K562 (cell line): ENCODE results near the gene CRYBG2. TPM values are rescaled to one million over a fixed set of nuclear protein-coding genes. Genes with fewer than 3 reads are reported as not detected.
A peak's percentile ranks its signal among the peaks of the same experiment; 100 is the strongest.

Experiments
- DACH1 ChIP-seq: fragments of 450-650 bp; IDR thresholded peaks from 2 replicates; pipeline ENCODE4 v1.6.1; 2018; ENCODE audit not compliant: partially characterized antibody
- DDX20 ChIP-seq: fragments of 450-650 bp; IDR thresholded peaks from 2 replicates; pipeline ENCODE4 v1.6.1; 2016; ENCODE audit warnings: missing genetic modification characterization, low read depth, mild to moderate bottlenecking, missing compliant biosample characterization, moderate library complexity
- ELF1 ChIP-seq: fragments of 200-800 bp; sonication (Bioruptor generic); IDR thresholded peaks from 2 replicates; pipeline ENCODE4 v1.6.1; 2016; ENCODE audit warnings: missing genetic modification characterization, missing compliant biosample characterization
- GABPB1 ChIP-seq: sonication (generic); formaldehyde crosslinking; IDR thresholded peaks from 2 replicates; pipeline ENCODE4 v1.8.0; 2022; ENCODE audit warnings: mild to moderate bottlenecking, missing genetic modification reagents
- HEY1 ChIP-seq: fragments of 250-450 bp; sonication (Bioruptor Pico); IDR thresholded peaks from 2 replicates; pipeline ENCODE4 v1.5.0; 2020; ENCODE audit warnings: mild to moderate bottlenecking, moderate library complexity, borderline replicate concordance
- HSF4 ChIP-seq: fragments of 250-450 bp; sonication (Bioruptor Pico); IDR thresholded peaks from 2 replicates; pipeline ENCODE4 v2.1.2; 2022; ENCODE audit warnings: mild to moderate bottlenecking, moderate library complexity, borderline replicate concordance
- KLF13 ChIP-seq: fragments of 450-650 bp; IDR thresholded peaks from 2 replicates; pipeline ENCODE4 v1.6.1; 2016; ENCODE audit warnings: missing genetic modification characterization, low read depth, mild to moderate bottlenecking, missing compliant biosample characterization, moderate library complexity, borderline replicate concordance
- L3MBTL2 ChIP-seq: fragments of 450-650 bp; IDR thresholded peaks from 2 replicates; pipeline ENCODE4 v1.6.1; 2016; ENCODE audit warnings: mild to moderate bottlenecking, moderate library complexity
- LARP7 ChIP-seq: fragments of 450-650 bp; IDR thresholded peaks from 2 replicates; pipeline ENCODE4 v1.6.1; 2016
- MCM7 ChIP-seq, 2 experiments: fragments of 450-650 bp; IDR thresholded peaks; 2 replicates each; pipeline ENCODE4 v1.6.1; 2016 to 2018
- MXI1 ChIP-seq: IDR thresholded peaks from 2 replicates; pipeline ENCODE4 v1.6.1; 2011; ENCODE audit warnings: low read depth, mild to moderate bottlenecking, improper control_type of control experiment, low read length
- NR1H2 ChIP-seq: sonication (generic); formaldehyde crosslinking; IDR thresholded peaks from 2 replicates; pipeline ENCODE4 v1.4.0; 2020; ENCODE audit warnings: mild to moderate bottlenecking, missing genetic modification reagents
- PHTF2 ChIP-seq: fragments of 250-450 bp; sonication (Bioruptor Pico); IDR thresholded peaks from 2 replicates; pipeline ENCODE4 v1.5.0; 2021; ENCODE audit warnings: mild to moderate bottlenecking
- POLR2A ChIP-seq: fragments of 450-650 bp; conservative IDR thresholded peaks from 2 replicates; pipeline ENCODE4 v1.6.1; 2016
- POLR2G ChIP-seq: fragments of 200-400 bp; formaldehyde crosslinking; IDR thresholded peaks from 2 replicates; pipeline ENCODE4 v1.6.1; 2017; ENCODE audit warnings: low read depth, mild to moderate bottlenecking, antibody characterized with exemption, low read length, moderate library complexity
- SREBF1 ChIP-seq: fragments of 150-350 bp; IDR thresholded peaks from 2 replicates; pipeline ENCODE4 v1.6.1; 2014; ENCODE audit warnings: antibody characterized with exemption, low read depth, low read length, borderline replicate concordance
- TAF9B ChIP-seq: fragments of 450-650 bp; IDR thresholded peaks from 2 replicates; pipeline ENCODE4 v1.6.1; 2018; ENCODE audit warnings: mild to moderate bottlenecking; ENCODE audit not compliant: partially characterized antibody
- TCF7L2 ChIP-seq: fragments of 150-350 bp; IDR thresholded peaks from 2 replicates; pipeline ENCODE4 v1.6.1; 2016; ENCODE audit warnings: low read depth, mild to moderate bottlenecking, low read length, moderate library complexity
- TEAD1 ChIP-seq, 2 experiments: fragments of 450-650 bp in 1 of 2; sonication (generic) in 1 of 2; formaldehyde crosslinking; IDR thresholded peaks; 2 replicates each; pipeline versions ENCODE4 v1.4.0 to v1.8.0; 2020 to 2022; ENCODE audit warnings: mild to moderate bottlenecking in 2 of 2, missing genetic modification reagents in 1 of 2
- ZKSCAN1 ChIP-seq: fragments of 150-350 bp; IDR thresholded peaks from 2 replicates; pipeline ENCODE4 v1.6.1; 2016; ENCODE audit warnings: low read depth, low read length
- ZKSCAN8 ChIP-seq: fragments of 200-800 bp; sonication (Bioruptor generic); IDR thresholded peaks from 2 replicates; pipeline ENCODE4 v1.6.1; 2016; ENCODE audit warnings: missing genetic modification characterization, missing compliant biosample characterization
- ZNF347 ChIP-seq: fragments of 450-650 bp; formaldehyde crosslinking; IDR thresholded peaks from 2 replicates; pipeline ENCODE4 v1.4.0; 2020; ENCODE audit warnings: low read depth, mild to moderate bottlenecking, moderate library complexity
- ZNF41 ChIP-seq: fragments of 250-450 bp; sonication (Bioruptor Pico); conservative IDR thresholded peaks from 2 replicates; pipeline ENCODE4 v1.4.0; 2020; ENCODE audit warnings: mild to moderate bottlenecking
- polyA plus RNA-seq, 8 experiments: library from polyadenylated mRNA; depleted of rRNA in 4 of 8; stranded (reverse) in 5 of 8; unstranded in 3 of 8; fragments of >200 nt; fragmentation: Nextera tagmentation in 2 of 8; fragmentation: Illumina TruSeq in 1 of 8; extraction: Ambion mirVana in 2 of 8; extraction: Trizol in 1 of 8; gene quantifications; 2 replicates each; pipeline versions ENCODE4 v1.2.1 to v1.2.3, GENCODE V29; 2011 to 2014; ENCODE audit warnings: inconsistent platforms in 1 of 8, missing spikeins in 1 of 8
- total RNA-seq, 7 experiments: library from RNA; depleted of rRNA in 6 of 7; stranded (reverse); fragments of >200 nt in 6 of 7; fragmentation: Illumina TruSeq in 2 of 7; extraction: Trizol in 2 of 7; gene quantifications; 2 replicates each; pipeline versions ENCODE4 v1.2.1 to v1.2.3, GENCODE V29; 2011 to 2021; ENCODE audit warnings: low replicate concordance in 1 of 7
- TF ChIP-seq, protein P1 (sequence below), 2 experiments: fragments of 450-650 bp; IDR thresholded peaks; 2 replicates each; pipeline ENCODE4 v1.6.1; 2018; ENCODE audit warnings: mild to moderate bottlenecking in 2 of 2, low read depth in 1 of 2; ENCODE audit not compliant: partially characterized antibody in 2 of 2
- TF ChIP-seq, protein P2 (sequence below): fragments of 250-450 bp; sonication (Bioruptor Pico); IDR thresholded peaks from 2 replicates; pipeline ENCODE4 v1.5.0; 2021
- TF ChIP-seq, protein P3 (sequence below): fragments of 450-650 bp; formaldehyde crosslinking; IDR thresholded peaks from 2 replicates; pipeline ENCODE4 v1.4.0; 2022; ENCODE audit warnings: mild to moderate bottlenecking, moderate library complexity

CRYBG2 gene
- total and polyA plus RNA-seq, 9 of the 15 experiments (the other 6 are each of a cell fraction or from before 2014, with no cell fraction given) = 0.39 to 8.5 (median 3.7) TPM

DNA sequence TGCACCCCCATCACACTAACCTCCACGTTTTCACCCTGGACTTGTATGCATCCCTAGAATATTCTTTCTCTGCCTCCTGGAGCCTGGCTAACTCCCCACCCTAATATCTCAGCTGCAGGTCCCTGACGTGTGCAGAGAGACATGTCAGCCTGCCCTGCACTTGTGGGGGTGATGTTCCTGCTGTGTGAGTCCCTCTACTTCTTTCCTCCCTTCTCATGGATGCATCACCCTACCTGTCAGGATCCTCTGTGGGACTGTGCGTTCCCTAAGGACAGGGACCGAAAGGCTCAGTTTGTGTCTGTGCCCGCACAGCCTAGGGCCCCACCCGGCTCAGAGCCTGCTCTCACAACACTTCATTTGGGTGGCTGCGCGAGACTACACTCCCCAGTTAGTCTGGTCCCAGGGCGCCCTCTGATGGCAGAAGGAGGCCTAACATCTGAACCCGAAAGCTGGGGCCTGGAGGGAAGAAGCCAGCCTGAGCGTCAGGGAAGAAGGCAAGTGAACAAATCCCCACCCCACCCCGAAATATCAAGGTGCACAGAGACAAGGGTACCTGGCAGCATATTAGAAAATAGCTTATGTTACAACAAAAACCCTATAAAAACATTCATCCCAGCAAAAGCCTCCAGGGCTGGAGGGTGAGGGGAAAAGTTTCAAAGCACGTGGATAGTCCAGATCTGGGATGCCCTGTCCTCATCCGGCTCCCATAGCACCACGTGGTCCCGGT is 32.5 kb downstream of the CRYBG2 start (continued):
- no peak for TF ChIP-seq GABPB1 (CRISPR knock-in tag)
- TF ChIP-seq, protein P1, sequence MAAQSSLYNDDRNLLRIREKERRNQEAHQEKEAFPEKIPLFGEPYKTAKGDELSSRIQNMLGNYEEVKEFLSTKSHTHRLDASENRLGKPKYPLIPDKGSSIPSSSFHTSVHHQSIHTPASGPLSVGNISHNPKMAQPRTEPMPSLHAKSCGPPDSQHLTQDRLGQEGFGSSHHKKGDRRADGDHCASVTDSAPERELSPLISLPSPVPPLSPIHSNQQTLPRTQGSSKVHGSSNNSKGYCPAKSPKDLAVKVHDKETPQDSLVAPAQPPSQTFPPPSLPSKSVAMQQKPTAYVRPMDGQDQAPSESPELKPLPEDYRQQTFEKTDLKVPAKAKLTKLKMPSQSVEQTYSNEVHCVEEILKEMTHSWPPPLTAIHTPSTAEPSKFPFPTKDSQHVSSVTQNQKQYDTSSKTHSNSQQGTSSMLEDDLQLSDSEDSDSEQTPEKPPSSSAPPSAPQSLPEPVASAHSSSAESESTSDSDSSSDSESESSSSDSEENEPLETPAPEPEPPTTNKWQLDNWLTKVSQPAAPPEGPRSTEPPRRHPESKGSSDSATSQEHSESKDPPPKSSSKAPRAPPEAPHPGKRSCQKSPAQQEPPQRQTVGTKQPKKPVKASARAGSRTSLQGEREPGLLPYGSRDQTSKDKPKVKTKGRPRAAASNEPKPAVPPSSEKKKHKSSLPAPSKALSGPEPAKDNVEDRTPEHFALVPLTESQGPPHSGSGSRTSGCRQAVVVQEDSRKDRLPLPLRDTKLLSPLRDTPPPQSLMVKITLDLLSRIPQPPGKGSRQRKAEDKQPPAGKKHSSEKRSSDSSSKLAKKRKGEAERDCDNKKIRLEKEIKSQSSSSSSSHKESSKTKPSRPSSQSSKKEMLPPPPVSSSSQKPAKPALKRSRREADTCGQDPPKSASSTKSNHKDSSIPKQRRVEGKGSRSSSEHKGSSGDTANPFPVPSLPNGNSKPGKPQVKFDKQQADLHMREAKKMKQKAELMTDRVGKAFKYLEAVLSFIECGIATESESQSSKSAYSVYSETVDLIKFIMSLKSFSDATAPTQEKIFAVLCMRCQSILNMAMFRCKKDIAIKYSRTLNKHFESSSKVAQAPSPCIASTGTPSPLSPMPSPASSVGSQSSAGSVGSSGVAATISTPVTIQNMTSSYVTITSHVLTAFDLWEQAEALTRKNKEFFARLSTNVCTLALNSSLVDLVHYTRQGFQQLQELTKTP (IDR thresholded peaks at IDR 0.05; ENCODE audit: low read depth in 1 of 2, partially characterized antibody in 2 of 2) = peak in 1 of 2 experiments; percentile 56
- TF ChIP-seq PHTF2 (CRISPR knock-in tag) = no peak
- no peak for TF ChIP-seq LARP7
- no peak for TF ChIP-seq ELF1 (tag)
- TF ChIP-seq HSF4 (CRISPR knock-in tag) = no peak
- TF ChIP-seq MCM7 (IDR thresholded peaks at IDR 0.05) = no peak
- no peak for TF ChIP-seq DDX20 (tag)
- TF ChIP-seq POLR2G = no peak
- no peak for TF ChIP-seq TEAD1 (CRISPR knock-in tag; IDR thresholded peaks at IDR 0.05)
- TF ChIP-seq ZKSCAN8 (CRISPR knock-in tag) = no peak
- TF ChIP-seq POLR2A = no peak
- peak; percentile 62 for TF ChIP-seq L3MBTL2
- no peak for TF ChIP-seq ZNF41 (CRISPR knock-in tag)
- TF ChIP-seq NR1H2 (CRISPR knock-in tag) = no peak
- TF ChIP-seq HEY1 = no peak
- TF ChIP-seq, protein P2, sequence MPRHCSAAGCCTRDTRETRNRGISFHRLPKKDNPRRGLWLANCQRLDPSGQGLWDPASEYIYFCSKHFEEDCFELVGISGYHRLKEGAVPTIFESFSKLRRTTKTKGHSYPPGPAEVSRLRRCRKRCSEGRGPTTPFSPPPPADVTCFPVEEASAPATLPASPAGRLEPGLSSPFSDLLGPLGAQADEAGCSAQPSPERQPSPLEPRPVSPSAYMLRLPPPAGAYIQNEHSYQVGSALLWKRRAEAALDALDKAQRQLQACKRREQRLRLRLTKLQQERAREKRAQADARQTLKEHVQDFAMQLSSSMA = no peak
- no peak for TF ChIP-seq TCF7L2
- TF ChIP-seq ZKSCAN1 = 0 out of 2 replicates have a peak, but pooled peaks have one; percentile 51
- no peak for TF ChIP-seq TAF9B
- TF ChIP-seq ZNF347 (CRISPR knock-in tag) = no peak
- no peak for TF ChIP-seq MXI1
- TF ChIP-seq, protein P3, sequence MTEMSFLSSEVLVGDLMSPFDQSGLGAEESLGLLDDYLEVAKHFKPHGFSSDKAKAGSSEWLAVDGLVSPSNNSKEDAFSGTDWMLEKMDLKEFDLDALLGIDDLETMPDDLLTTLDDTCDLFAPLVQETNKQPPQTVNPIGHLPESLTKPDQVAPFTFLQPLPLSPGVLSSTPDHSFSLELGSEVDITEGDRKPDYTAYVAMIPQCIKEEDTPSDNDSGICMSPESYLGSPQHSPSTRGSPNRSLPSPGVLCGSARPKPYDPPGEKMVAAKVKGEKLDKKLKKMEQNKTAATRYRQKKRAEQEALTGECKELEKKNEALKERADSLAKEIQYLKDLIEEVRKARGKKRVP (CRISPR knock-in tag) = no peak
- no peak for TF ChIP-seq SREBF1
- TF ChIP-seq DACH1 = no peak
- no peak for TF ChIP-seq KLF13 (tag)
